Retinal pigment epithelial cell (primary cell): ENCODE data around the gene INSYN2A.

ENCODE experiments used
- DNase-seq: peaks from one replicate; pipeline ENCODE4 v3.0.0-alpha.2; 2010; ENCODE audit warnings: low read depth
- H3K4me3 ChIP-seq: 2 replicates; pipeline ENCODE4 v1.5.1; 2011; ENCODE audit warnings: mild to moderate bottlenecking, low read length, control low read depth, moderate library complexity
- CTCF ChIP-seq: conservative IDR thresholded peaks from 2 replicates; pipeline ENCODE4 v1.5.1; 2011; ENCODE audit warnings: low read depth, low read length, control low read depth, inconsistent platforms

Gene INSYN2A

GRCh38 chr10:127148933-127149220, 47.5 kb downstream of the INSYN2A start:
- H3K4me3 ChIP-seq = no peak overlapping the region
- DNase-seq = no peak
- TF ChIP-seq CTCF = no peak

GRCh38 chr10:127148066-127148932, 48.1 kb downstream of the INSYN2A start:
- TF ChIP-seq CTCF = no peak
- H3K4me3 ChIP-seq = no peak overlapping the region
- DNase-seq = peak; percentile 56

GRCh38 chr10:127146661-127147060, 49.7 kb downstream of the INSYN2A start:
- no peak for DNase-seq
- no peak overlapping the region for H3K4me3 ChIP-seq
- no peak for TF ChIP-seq CTCF
